ENCODE measurements around the gene PHGDH.

Gene PHGDH

DNA sequence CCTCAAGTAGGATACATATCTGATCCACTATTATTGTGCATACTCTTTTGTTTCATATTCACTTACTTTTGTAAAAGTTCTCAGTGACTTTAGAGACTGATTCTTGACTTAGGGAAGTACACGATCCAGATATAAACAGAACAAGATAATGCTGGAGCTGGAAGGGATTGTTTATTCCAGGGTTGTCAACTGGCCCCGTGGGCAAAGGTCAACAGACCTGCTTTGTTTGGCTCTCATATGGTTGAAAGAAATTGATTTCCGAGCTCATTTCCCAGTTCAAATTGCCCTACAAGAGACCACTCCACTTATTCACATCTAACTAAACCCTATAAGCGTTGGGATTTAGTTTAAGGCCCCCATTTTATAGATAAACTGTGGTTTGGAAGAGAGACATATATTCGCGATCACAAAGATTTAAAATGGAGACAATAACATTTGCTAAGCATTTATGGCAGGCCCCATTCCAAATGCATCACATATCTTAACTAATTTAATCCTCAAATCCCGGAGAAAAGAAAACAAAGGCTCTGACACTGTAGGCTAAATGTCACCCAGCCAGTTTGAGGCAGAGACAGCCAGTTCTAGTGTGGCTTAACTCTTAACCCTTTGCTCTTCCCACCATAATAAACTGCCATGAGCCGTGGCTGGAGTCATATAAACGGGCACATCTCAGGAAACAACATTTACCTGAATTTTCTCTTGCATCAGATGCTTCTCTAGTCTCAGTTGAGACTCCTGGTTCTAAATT lies 78.9 kb downstream of the PHGDH start:
- no peak for DNase-seq (ENCODE audit: low read depth, low spot score)

DNA sequence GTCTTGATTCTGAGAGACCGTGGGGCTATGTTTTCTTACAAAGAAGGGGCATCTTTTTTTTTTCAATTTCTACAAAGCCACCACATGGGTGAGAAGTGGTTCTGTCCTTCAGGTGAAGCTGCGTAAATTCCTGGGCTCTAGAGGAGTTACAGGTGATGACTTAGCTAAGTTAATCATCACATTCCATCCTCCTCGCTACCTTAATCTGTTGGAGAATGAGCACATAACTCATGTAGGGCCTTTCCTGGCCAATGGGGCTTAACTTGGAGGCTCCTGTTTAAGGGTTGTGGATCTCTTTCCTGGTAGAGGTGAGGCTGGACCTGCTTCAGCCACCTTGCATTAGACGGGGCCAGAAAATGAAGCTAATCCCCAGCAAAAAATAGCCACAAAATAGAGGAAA lies 79.6 kb downstream of the PHGDH start:
- DNase-seq (ENCODE audit: low read depth, low spot score), result no peak

Measured in activated naive CD8-positive, alpha-beta T cell treated with anti-CD3 and anti-CD28 coated beads, Interleukin-2, amount 50 U/mL, for 16 hours (primary cell).